Activated B cell treated with CpG ODN at 0.5 μM for 24 hours (primary cell): ENCODE measurements around the gene CASP5. TPM values are rescaled to one million over a fixed set of nuclear protein-coding genes. Genes with fewer than 3 reads are reported as not detected.

ENCODE experiments used
- ATAC-seq: fragments of 200-7000 bp; cut with Tn5 transposase; one replicate; pipeline ENCODE4 v1.10.0; 2021; ENCODE audit warnings: low read depth, mild to moderate bottlenecking, moderate library complexity
- CTCF ChIA-PET: fragments of 350-600 bp; sonication (Branson Sonifier 250); formaldehyde crosslinking; loops from one replicate; lab custom pipeline; 2021; ENCODE audit warnings: antibody characterized with exemption; lab: Charles Lee
- POLR2A ChIA-PET: fragments of 350-600 bp; sonication (Branson Sonifier 250); formaldehyde crosslinking; loops from one replicate; lab custom pipeline; 2021; ENCODE audit warnings: antibody characterized with exemption; lab: Charles Lee
- DNase-seq: peaks from one replicate; pipeline ENCODE4 v3.0.0; 2022
- H3K27ac Mint-ChIP-seq: one replicate; pipeline ENCODE4 v1.8.0; 2020; ENCODE audit warnings: mixed read lengths
- H3K27me3 Mint-ChIP-seq: one replicate; pipeline ENCODE4 v1.8.0; 2021; ENCODE audit warnings: mixed read lengths
- H3K36me3 Mint-ChIP-seq: one replicate; pipeline ENCODE4 v1.8.0; 2021; ENCODE audit warnings: low read depth, mixed read lengths
- H3K4me1 Mint-ChIP-seq: one replicate; pipeline ENCODE4 v1.8.0; 2021; ENCODE audit warnings: mixed read lengths
- H3K4me3 Mint-ChIP-seq: one replicate; pipeline ENCODE4 v1.8.0; 2020; ENCODE audit warnings: mild to moderate bottlenecking, mixed read lengths
- H3K9me3 Mint-ChIP-seq: one replicate; pipeline ENCODE4 v1.8.0; 2020; ENCODE audit warnings: mixed read lengths
- intact Hi-C: fragments of 100-400 bp; cut with micrococcal nuclease; formaldehyde crosslinking; loops from one replicate; pipeline ENCODE4 v1.15.1; 2024
- total RNA-seq: library from RNA; stranded (reverse); gene quantifications from 2 replicates; pipeline ENCODE4 v1.2.3, GENCODE V29; 2022
- TF ChIP-seq, protein P1 (sequence below): fragments of 200-600 bp; IDR thresholded peaks from one replicate; pipeline ENCODE4 v1.8.0; 2022; ENCODE audit warnings: antibody characterized with exemption, mild to moderate bottlenecking

The CASP5 gene
- total RNA-seq, 1 donor from 2014 or later, result not detected

DNA sequence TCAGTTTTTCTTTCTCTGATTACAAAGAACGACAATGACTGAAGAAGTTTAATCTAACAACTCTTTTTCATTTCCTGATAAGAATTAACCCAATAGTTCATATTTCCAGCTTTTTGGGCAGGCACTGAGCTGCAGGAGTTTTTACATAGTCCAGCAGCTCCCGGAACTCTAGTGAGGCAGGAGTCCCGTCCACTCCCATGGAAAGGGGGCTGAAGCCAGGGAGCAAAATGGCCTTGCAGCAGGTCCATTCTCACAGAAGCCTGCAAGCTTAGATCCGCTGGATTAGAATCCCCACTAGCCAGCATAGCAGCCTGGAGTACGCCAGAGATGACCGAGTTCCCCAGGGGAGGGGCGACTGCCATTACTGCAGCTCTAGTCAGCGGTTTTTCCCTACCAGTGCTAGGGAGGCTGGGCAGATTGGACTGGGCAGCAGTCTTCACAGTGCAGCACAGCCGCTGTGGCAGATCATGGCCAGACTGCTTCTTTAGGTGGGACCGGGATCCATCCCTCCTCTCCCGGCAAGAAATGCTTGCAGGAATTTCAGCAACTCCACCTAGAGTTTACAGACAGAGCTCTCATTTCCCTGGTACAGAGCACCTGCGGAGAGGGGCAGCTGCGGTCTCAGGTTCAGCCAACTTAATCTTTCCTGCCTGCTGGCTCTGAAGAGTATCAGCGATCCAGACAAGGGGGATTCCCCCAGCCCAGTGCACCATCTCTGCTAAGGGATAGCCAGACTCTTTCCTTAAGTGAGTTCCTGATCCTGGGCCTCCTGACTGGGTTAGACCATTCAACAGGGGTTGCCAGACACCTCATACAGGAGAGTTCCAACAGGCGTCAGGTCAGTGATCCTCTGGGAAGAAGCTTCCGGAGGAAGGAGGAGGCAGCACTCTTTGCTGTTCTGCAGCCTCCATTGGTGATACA, 53.9 kb downstream of the CASP5 start:
- Mint-ChIP-seq H3K4me1 (peaks cover 38% of the 10 kb centered on the region), H3K9me3 (peaks cover 10% of the 10 kb centered on the region), H3K4me3 (peak overlapping the region; percentile 94), H3K27me3 (no peaks in the 10 kb centered on the region), H3K36me3 (peaks cover 30% of the 10 kb centered on the region), H3K27ac (peak overlapping the region; percentile 94)
- intact Hi-C loops, result loop anchor here (5.0 kb wide), 3 partner anchors 52 to 262 kb away; no protein-coding TSS in a partner anchor
- ChIA-PET POLR2A (interaction anchor here (1.5 kb wide), 1 partner anchor 53 kb away, joined by 4 read pairs; no protein-coding TSS in a partner anchor), CTCF (interaction anchor here (1.5 to 2.4 kb wide), 2 partner anchors 22 to 29 kb away, joined by 3 to 6 read pairs; no protein-coding TSS in a partner anchor)
- TF ChIP-seq, protein P1, sequence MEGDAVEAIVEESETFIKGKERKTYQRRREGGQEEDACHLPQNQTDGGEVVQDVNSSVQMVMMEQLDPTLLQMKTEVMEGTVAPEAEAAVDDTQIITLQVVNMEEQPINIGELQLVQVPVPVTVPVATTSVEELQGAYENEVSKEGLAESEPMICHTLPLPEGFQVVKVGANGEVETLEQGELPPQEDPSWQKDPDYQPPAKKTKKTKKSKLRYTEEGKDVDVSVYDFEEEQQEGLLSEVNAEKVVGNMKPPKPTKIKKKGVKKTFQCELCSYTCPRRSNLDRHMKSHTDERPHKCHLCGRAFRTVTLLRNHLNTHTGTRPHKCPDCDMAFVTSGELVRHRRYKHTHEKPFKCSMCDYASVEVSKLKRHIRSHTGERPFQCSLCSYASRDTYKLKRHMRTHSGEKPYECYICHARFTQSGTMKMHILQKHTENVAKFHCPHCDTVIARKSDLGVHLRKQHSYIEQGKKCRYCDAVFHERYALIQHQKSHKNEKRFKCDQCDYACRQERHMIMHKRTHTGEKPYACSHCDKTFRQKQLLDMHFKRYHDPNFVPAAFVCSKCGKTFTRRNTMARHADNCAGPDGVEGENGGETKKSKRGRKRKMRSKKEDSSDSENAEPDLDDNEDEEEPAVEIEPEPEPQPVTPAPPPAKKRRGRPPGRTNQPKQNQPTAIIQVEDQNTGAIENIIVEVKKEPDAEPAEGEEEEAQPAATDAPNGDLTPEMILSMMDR, result no peak
- DNase-seq (no peak), ATAC-seq (no peak)

DNA sequence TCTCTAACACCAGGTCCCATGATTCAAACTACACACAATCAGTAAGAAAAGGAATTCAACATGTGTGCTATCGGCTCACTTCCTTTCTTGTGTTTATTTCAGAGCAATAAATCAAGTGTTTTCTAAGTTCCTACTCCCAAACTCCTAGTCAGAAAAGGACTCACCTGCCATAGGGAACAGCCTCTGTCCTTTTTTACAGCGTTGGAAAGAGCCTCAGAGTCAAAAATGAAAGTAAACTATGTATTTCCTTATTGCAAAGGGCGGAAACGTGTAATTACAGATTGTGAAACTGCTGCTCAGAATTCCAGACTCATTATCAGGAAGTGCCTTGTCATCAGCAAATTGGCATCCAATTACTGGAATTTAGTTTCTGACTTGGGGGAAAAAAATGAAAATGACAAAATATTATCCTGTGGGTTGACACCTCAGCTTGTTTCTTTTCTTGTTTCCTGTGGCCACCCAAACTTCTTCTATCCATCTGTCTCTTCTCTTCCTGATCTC, 54.6 kb downstream of the CASP5 start, which contains the start of gene CASP4:
Gene CASP4, minus strand, starts transcription at position 220 of the 501 bp plus-strand sequence. Its CDS starts 49 bp downstream, at position 171.
- CTCF ChIA-PET, result interaction anchor here (1.5 to 2.4 kb wide), 2 partner anchors 21 to 28 kb away, joined by 3 to 6 read pairs; no protein-coding TSS in a partner anchor
- peak within 1 kb of the TSS; percentile 94 for H3K4me3 Mint-ChIP-seq
- POLR2A ChIA-PET, result interaction anchor here (0.6 to 1.5 kb wide), 2 partner anchors 52 to 254 kb away, joined by 3 to 4 read pairs; no protein-coding TSS in a partner anchor
- intact Hi-C loops, result loop anchor here (5.0 kb wide), 3 partner anchors 51 to 261 kb away; no protein-coding TSS in a partner anchor
- H3K9me3 Mint-ChIP-seq, result peaks cover 10% of the 10 kb centered on the region
- peak within 1 kb of the TSS; percentile 94 for H3K27ac Mint-ChIP-seq
- peaks cover 38% of the 10 kb centered on the region for H3K36me3 Mint-ChIP-seq
- TF ChIP-seq, protein P1, result no peak
- ATAC-seq, result peak; percentile 85
- H3K4me1 Mint-ChIP-seq, result peaks cover 41% of the 10 kb centered on the region
- H3K27me3 Mint-ChIP-seq, result no peaks in the 10 kb centered on the region
- no peak for DNase-seq

DNA sequence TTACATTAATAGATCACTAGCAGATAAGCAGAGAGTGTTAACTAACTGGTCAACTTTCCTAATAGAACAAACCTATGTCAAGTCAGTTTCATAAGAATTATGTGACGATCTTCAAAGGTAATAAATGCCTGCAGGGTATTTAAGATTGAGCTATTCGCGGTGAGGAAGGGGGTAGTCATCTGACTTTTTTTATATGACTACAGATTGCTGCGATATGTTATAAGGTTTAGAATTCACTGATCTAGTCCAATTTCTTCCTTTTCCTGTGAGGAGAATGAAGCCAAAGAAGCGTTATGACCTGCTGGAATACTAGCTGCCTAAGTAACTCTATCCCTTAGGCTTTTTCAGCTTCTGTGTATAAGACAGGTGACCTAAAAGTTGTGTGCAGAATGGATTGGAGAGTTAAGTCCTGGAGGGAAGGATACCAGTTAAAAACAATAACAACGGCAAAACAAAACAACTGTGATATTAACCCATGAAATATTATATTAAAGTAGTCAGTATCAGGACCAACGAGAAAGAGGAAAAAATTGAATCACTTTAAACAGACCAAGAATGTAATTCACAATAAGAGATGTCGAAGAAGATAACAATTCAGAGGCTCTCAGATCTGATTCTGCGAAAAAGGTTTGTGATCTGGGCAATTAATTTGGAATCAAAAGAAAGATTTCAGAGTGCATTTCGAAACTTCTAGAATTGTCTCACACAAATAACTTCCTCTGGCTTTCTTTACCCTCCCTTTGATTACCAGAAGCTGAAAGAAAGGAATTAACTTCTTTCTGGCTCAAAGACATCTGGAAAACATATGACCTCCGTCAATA, 55.2 kb downstream of the CASP5 start:
- CTCF ChIA-PET, result interaction anchor here (1.5 to 2.4 kb wide), 2 partner anchors 20 to 28 kb away, joined by 3 to 6 read pairs; no protein-coding TSS in a partner anchor
- ATAC-seq, result peak; percentile 26
- peaks cover 8% of the 10 kb centered on the region for H3K9me3 Mint-ChIP-seq
- H3K4me3 Mint-ChIP-seq, result peak overlapping the region; percentile 94
- POLR2A ChIA-PET, result interaction anchor here (0.6 to 1.5 kb wide), 2 partner anchors 51 to 255 kb away, joined by 3 to 4 read pairs; no protein-coding TSS in a partner anchor
- H3K27me3 Mint-ChIP-seq, result no peaks in the 10 kb centered on the region
- no peak for DNase-seq
- intact Hi-C loops, result loop anchor here (2.0 to 5.0 kb wide), 4 partner anchors 21 to 260 kb away; no protein-coding TSS in a partner anchor
- TF ChIP-seq, protein P1, result no peak
- peak overlapping the region; percentile 94 for H3K27ac Mint-ChIP-seq
- H3K4me1 Mint-ChIP-seq, result peaks cover 47% of the 10 kb centered on the region
- H3K36me3 Mint-ChIP-seq, result peaks cover 43% of the 10 kb centered on the region

DNA sequence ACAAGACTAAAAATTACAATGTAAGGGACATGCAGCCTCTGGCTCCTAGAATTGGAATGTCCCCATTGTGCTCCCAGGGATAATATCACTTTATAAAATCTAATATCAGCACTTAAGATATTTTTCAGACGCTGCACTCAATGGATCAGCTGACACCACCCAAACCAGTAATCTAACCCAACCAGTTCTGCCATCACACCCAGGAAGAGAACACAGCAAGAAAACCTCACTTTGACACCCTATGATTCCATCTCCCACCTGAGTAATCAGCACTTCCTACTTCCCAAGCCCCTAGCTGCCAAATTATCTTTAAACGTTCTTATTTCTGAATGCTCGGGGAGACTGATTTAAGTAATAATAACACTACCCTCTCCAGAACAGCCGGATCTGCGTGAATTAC, 57.2 kb downstream of the CASP5 start:
- ChIA-PET POLR2A (no interaction called here), CTCF (no interaction called here)
- TF ChIP-seq, protein P1, result no peak
- peaks cover 62% of the 10 kb centered on the region for H3K36me3 Mint-ChIP-seq
- peak overlapping the region; percentile 60 for H3K4me3 Mint-ChIP-seq
- DNase-seq, result no peak
- ATAC-seq, result no peak
- intact Hi-C loops, result loop anchor here (2.0 to 5.0 kb wide), 4 partner anchors 19 to 258 kb away; no protein-coding TSS in a partner anchor
- H3K9me3 Mint-ChIP-seq, result peaks cover 5% of the 10 kb centered on the region
- peaks cover 67% of the 10 kb centered on the region for H3K4me1 Mint-ChIP-seq
- H3K27me3 Mint-ChIP-seq, result no peaks in the 10 kb centered on the region
- peak overlapping the region; percentile 1 for H3K27ac Mint-ChIP-seq
